GM19035 (cell line): ENCODE data around the gene ZMYM2.
A peak's percentile ranks its signal among the peaks of the same experiment; 100 is the strongest.
"Not testable (repeated sequence)": the region's sequence is repeated elsewhere in the genome, so short reads cannot be mapped to it uniquely, and the experiment has no call there.

ENCODE experiments used
- ATAC-seq: cut with Tn5 transposase; IDR thresholded peaks from one replicate; pipeline ENCODE4 v1.9.1; 2021; ENCODE audit not compliant: unreplicated experiment

ZMYM2 gene

GRCh38 chr13:19982447-19983043, 24.0 kb downstream of the ZMYM2 start:
- ATAC-seq: no peak

DNA sequence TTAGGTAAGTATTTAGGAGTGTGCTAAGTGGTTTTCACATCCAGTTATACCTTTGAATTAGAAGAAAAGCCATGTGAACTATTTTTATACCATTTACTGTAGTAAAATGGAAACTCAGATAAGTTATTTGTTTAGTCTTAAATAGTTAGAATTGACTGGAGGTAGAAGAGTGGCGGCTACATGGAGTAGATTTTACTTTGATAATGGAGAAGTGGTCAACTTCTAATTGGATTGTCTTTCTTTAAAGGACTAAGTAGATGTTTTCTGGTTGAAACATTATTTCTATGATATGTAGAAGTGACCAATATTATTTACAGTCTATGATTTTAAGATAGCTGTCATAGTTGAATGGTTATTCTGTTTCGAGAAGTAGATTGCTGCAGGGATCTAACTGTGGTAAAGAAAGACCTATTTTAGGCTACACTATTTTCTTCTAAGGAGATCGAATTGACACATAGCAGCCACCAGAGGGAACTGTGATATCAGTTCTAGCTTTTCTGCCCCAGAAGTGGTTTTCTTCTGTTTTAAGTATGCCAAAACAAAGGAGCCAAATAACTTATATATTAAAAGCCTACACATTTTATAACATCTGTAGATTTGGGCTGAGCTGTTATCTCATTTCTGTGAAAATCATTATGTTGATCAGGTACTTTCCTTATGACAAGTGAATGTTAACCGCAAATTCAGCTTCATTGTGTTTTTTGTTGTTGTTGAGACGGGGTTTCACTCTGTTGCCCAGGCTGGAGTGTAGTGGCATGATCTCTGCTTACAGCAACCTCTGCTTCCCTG, 26.1 kb downstream of the ZMYM2 start:
- no peak for ATAC-seq

DNA sequence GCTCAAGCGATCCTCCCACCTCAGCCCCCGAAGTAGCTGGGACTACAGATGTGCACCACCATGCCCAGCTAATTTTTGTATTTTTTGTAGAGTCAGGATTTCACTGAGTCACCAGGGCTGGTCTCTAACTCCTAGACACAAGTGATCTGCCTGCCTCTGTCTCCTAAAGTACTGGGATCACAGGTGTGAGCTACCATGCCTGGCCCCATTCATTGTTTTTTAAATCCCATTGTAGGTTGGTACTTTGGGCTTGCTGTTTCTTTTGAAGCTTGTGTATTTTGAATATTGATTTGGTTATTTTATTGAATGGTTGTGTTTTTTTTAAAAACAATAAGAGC, 26.7 kb downstream of the ZMYM2 start:
- ATAC-seq: no peak

- ATAC-seq: no peak
Observed at GRCh38 chr13:19991531-19991930, 33.0 kb downstream of the ZMYM2 start.

GRCh38 chr13:19993024-19993423, 34.5 kb downstream of the ZMYM2 start:
- no peak for ATAC-seq

DNA sequence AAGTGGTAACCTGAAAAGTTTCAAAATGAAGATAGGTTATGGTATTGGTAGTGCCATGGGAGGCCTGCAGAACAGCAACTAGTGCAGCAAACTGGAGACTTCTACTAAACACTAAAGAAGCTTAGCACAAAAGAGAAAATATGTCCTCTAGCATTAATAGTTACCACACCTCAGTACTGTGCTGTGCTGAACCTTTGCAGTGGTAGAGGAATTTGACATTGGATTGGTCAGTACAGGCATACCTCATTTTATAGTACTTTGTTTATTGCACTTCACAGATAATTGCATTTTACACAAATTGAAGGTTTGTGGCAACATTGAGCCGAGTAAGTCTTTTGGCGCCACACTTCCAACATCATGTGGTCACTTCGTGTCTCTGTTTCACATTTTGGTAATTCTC, 40.4 kb downstream of the ZMYM2 start:
- no peak for ATAC-seq

- no peak for ATAC-seq
Observed at GRCh38 chr13:20000062-20000552, 41.6 kb downstream of the ZMYM2 start.

DNA sequence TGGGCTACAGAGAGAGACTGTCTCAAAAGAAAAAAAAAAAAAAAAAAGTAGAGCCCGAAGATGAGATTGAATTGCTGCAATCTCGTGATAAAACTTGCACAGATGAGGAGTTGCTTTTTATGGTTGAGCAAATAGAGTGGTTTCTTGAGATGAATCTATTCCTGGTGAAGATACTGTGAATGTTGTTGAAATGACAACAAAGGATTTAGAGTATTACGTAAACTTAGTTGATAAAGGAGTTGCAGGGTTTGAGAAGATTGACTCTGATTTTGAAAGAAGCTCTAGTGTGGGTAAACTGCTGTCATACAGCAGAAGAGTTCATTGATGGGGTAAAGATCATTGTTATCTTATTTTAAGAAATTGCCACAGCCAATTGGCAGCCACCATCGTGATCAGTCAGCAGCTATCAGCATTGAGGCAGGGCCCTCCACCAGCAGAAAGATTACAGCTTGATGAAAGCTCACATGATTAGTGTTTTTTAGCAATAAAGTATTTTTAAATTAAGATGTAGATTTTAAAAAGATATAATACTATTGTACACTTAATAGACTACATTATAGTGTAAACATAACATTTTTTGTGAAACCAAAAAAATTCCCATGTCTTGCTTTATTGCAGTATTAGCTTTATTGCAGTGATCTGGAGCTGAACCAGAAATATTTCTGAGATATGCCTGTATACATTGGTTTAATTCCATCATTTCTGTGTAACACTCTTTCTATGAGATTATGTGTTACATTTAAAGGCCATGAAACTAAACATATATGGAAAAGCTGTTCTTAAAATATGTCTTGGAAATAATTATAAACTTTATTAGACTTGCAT, 43.1 kb downstream of the ZMYM2 start:
- ATAC-seq: no peak

DNA sequence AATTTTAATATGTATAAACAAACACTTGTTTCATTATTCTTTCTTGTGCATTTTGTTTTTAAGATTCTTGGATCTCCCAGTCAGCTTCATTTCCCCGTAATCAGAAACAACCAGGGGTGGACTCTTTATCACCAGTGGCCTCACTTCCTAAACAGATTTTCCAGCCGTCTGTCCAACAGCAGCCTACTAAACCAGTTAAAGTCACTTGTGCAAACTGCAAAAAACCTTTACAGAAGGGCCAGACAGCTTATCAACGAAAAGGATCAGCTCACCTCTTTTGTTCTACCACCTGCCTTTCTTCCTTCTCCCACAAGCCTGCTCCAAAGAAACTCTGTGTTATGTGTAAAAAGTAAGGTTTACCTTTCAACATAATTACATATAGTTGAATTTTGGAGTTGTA, 44.3 kb downstream of the ZMYM2 start:
- no peak for ATAC-seq

DNA sequence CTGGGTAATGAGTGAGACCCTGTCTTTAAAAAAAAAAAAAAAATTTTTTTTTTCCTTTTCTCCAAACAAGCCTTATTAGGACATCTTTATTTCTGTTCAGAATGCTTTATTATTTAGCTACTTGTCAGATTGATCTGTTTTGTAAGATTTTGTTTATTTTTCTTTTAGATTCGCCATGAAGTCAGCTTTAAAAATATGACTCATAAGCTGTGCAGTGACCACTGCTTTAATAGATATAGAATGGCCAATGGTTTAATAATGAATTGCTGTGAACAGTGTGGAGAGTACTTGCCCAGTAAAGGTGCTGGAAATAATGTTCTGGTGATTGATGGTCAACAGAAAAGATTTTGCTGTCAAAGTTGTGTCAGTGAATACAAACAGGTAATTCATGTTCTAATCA, 47.7 kb downstream of the ZMYM2 start:
- no peak for ATAC-seq

GRCh38 chr13:20015763-20016162, 57.2 kb downstream of the ZMYM2 start:
- ATAC-seq: no peak

GRCh38 chr13:20016649-20017364, 58.3 kb downstream of the ZMYM2 start:
- ATAC-seq: no peak

GRCh38 chr13:20017365-20017711, 58.8 kb downstream of the ZMYM2 start:
- ATAC-seq: no peak

GRCh38 chr13:20019043-20019442, 60.5 kb downstream of the ZMYM2 start:
- peak; percentile 69 for ATAC-seq

- no peak for ATAC-seq
Observed at GRCh38 chr13:20024702-20025101, 66.2 kb downstream of the ZMYM2 start.

GRCh38 chr13:20028953-20029352, 70.4 kb downstream of the ZMYM2 start:
- no peak for ATAC-seq

- no peak for ATAC-seq
Observed at GRCh38 chr13:20033486-20033885, 75.0 kb downstream of the ZMYM2 start.

DNA sequence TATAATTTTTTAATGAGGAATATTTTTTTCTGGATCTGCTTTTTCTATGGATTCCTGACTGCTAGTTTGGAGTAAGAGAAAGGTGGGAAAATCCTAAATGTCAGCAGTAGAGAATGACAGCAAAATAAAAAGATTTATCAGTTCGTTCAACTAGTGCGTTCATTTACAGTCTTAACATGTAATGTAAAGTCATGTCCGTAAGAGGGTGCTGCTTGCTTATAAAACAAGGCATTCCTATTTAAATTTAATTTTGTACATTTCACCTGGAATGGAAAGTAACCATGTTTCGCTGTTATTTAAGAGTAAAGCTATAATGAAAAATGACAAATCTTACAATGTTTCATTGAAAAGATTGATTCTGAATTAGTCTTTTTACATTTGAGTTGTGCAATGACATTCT, 76.6 kb downstream of the ZMYM2 start:
- no peak for ATAC-seq

GRCh38 chr13:20037908-20038307, 79.4 kb downstream of the ZMYM2 start:
- ATAC-seq: no peak

DNA sequence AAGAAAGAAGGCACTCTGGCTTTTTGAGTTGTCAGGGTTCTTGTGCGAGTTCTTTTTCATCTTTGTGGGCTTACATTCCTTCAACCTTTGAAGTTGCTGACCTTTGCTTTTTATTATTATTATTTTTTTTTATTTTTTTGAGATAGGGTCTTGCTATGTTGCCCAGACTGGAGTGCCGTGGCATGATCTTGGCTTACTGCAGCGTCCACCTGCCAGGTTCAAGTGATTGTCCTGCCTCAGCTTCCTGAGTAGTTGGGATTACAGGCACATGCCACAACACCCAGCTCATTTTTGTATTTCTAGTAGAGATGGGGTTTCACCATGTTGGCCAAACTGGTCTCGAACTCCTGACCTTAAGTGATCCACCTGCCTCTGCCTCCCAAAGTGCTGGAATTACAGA, 84.1 kb downstream of the ZMYM2 start:
- ATAC-seq: not testable (repeated sequence)

DNA sequence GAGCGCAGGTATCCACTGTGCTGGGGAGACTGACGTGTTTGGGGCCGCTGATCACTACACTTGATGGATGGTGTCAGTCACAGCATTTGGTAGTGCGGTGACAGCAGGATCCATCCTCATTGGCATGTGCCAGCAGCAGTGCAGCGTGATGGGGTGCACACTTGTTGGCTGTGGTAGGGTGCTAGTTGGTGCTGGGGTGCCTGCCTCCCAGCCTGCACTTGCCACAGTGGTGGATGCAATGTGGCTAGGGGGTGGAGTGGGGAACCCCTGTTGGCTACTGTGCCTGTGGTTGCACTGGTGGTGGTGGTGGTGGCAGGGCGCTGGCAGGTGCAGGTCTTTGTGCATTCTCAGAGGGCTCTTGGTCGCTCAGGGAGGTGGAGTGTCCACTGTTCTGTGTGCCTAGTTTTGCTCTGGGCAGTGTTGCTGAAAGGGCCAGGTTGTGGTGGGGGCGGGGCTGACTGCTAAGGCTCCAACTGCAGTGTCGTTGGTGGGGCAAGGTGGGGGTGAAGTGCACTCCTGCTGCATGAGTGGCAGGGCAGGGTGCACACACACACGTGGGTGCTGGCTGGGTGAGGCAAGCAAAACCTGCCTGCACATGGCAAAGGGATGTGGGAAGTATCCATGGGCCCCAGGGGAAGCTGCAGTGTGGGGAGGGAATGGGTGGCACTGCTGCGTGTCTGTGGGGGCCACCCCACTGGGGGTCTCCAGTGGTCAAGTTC, 84.8 kb downstream of the ZMYM2 start:
- ATAC-seq: no peak
